Measurements from ENCODE around the gene GMDS. TPM values are rescaled to one million over a fixed set of nuclear protein-coding genes. Genes with fewer than 3 reads are reported as not detected.

Gene GMDS
- total and polyA plus RNA-seq, 2 donors = 19.9 to 28.4 TPM

DNA sequence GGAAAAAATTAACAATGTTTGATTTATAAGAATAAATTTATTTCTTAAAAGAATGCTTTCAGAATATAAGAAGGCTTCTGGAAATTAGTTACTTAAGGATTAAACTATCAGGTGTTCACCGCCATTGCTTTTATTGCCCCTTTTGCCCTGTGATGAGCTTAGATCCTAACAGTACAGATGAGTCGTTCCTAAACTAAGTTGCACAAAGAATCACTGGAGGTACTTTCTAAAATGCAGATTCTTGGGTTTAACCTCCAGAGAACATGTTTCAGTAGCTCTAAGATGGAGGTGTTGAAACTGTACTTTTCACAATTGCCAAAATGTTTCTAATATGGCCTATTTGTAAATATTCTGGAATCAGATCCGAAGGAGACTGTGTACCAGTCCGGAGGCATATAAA, 211.9 kb downstream of the GMDS start:
- WGBS = over 99% methylated on average over 4 of the region's 4 CpGs
- Histone ChIP-seq H3K4me1 (ENCODE audit: control insufficient read depth in 2 of 2, insufficient read depth in 2 of 2, low read length in 2 of 2) (peaks cover 28 to 38% of the 10 kb centered on the region in 2 donors), H3K27me3 (ENCODE audit: control insufficient read depth in 2 of 2, insufficient read depth in 1 of 2, low read length in 1 of 2) (no peaks in the 10 kb centered on the region), H3K36me3 (ENCODE audit: control insufficient read depth in 2 of 2, insufficient read depth in 2 of 2, low read length in 1 of 2) (no peaks in the 10 kb centered on the region), H3K4me3 (ENCODE audit: low read length in 2 of 2) (no peak overlapping the region), H3K27ac (ENCODE audit: low read depth in 1 of 2, low read length in 1 of 2) (no peak overlapping the region), H3K9me3 (ENCODE audit: control insufficient read depth in 2 of 2, insufficient read depth in 1 of 2, low read length in 1 of 2) (no peaks in the 10 kb centered on the region)
- no peak for DNase-seq (ENCODE audit: low read depth in 6 of 9, low spot score in 9 of 9)

DNA sequence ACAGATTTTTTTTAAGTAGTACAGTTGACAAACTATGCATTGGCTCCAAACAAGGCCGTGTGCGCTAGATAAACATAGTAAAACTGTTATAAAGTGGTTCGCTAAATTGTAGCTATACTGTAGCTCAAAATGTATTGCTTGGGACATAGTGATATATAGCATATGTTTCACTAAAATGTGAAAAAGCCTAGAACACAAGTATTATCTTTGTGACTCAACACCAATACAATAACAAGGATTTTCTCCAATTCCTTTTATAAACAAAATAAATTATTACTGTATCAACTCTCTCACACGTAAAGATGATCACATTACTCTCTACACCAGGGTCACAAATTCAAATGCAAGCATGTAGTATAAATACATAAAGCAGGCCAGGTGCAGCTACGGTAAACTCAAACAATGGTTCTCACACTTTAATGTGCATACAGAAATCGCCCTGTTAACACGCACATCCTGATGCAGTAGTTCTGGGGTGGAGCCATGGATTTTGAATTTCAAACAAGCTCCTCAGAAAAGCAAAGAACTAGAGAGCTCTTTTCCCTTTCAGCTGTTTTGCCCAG, 214.6 kb downstream of the GMDS start:
- H3K36me3 ChIP-seq (ENCODE audit: control insufficient read depth in 2 of 2, insufficient read depth in 2 of 2, low read length in 1 of 2) = no peaks in the 10 kb centered on the region
- no peak overlapping the region for H3K27ac ChIP-seq (ENCODE audit: low read depth in 1 of 2, low read length in 1 of 2)
- H3K9me3 ChIP-seq (ENCODE audit: control insufficient read depth in 2 of 2, insufficient read depth in 1 of 2, low read length in 1 of 2) = no peaks in the 10 kb centered on the region
- H3K4me1 ChIP-seq (ENCODE audit: control insufficient read depth in 2 of 2, insufficient read depth in 2 of 2, low read length in 2 of 2) = peaks cover 16 to 19% of the 10 kb centered on the region in 2 donors
- DNase-seq (ENCODE audit: low read depth in 6 of 9, low spot score in 9 of 9) = peak in 1 of 9 donors; percentile 43
- no peak overlapping the region for H3K4me3 ChIP-seq (ENCODE audit: low read length in 2 of 2)
- H3K27me3 ChIP-seq (ENCODE audit: control insufficient read depth in 2 of 2, insufficient read depth in 1 of 2, low read length in 1 of 2) = no peaks in the 10 kb centered on the region
- 76% methylated on average over 7 of the region's 7 CpGs for WGBS

DNA sequence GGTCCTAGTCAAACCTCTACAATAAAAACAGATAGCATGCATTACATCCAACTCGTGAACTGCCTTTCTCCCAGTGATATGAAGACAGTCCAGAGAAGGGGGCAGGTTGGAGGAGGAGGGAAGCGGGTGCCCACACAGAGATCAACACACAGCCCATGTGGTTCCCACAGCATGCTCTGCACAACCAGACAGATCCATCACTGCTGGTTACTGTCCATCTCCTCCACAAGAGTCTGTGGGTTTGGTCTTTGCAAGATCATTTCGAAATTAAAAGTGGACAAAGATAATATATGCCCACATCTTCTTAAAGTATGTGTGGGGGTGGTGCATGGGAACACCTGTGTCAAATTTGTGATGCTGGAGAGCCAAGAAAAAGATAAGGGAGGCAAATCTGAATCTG, 215.5 kb downstream of the GMDS start:
- no peak overlapping the region for H3K27ac ChIP-seq (ENCODE audit: low read depth in 1 of 2, low read length in 1 of 2)
- no peaks in the 10 kb centered on the region for H3K36me3 ChIP-seq (ENCODE audit: control insufficient read depth in 2 of 2, insufficient read depth in 2 of 2, low read length in 1 of 2)
- DNase-seq (ENCODE audit: low read depth in 6 of 9, low spot score in 9 of 9) = no peak
- peaks cover 16 to 19% of the 10 kb centered on the region in 2 donors for H3K4me1 ChIP-seq (ENCODE audit: control insufficient read depth in 2 of 2, insufficient read depth in 2 of 2, low read length in 2 of 2)
- WGBS = 96% methylated on average over 3 of the region's 3 CpGs
- H3K9me3 ChIP-seq (ENCODE audit: control insufficient read depth in 2 of 2, insufficient read depth in 1 of 2, low read length in 1 of 2) = no peaks in the 10 kb centered on the region
- no peaks in the 10 kb centered on the region for H3K27me3 ChIP-seq (ENCODE audit: control insufficient read depth in 2 of 2, insufficient read depth in 1 of 2, low read length in 1 of 2)
- no peak overlapping the region for H3K4me3 ChIP-seq (ENCODE audit: low read length in 2 of 2)

DNA sequence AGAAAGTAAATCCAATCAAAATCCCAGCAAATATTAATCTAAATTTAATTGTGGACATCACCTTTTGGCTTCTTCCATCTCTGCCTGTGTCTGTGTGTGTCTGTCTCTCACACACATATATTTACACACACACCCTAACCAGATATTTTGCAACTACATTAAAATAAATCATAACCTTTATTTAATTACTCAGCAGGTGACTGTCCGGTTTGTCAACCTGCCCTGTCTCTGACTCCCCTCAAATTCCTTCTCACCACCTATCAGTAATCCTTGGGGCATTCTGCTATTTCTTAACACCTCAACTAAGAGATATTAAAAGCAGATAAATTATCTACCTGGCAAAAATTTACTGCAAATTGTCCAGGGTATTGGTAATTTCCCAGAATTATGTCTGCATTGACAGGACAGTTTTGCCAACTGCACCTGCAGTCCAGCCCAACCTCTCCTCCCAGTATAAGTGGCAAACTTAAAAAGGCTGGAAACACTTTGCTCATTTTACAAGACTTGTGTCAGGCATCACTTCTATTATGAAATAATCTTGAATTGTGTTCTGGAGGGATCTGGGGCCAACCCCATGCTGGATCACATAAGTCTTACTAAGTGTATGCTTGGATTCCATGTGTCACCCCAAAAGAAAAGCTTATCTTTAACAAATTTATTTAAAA, 216.1 kb downstream of the GMDS start:
- Histone ChIP-seq H3K4me1 (ENCODE audit: control insufficient read depth in 2 of 2, insufficient read depth in 2 of 2, low read length in 2 of 2) (peaks cover 16 to 19% of the 10 kb centered on the region in 2 donors), H3K27me3 (ENCODE audit: control insufficient read depth in 2 of 2, insufficient read depth in 1 of 2, low read length in 1 of 2) (no peaks in the 10 kb centered on the region), H3K27ac (ENCODE audit: low read depth in 1 of 2, low read length in 1 of 2) (no peak overlapping the region), H3K36me3 (ENCODE audit: control insufficient read depth in 2 of 2, insufficient read depth in 2 of 2, low read length in 1 of 2) (no peaks in the 10 kb centered on the region), H3K4me3 (ENCODE audit: low read length in 2 of 2) (no peak overlapping the region), H3K9me3 (ENCODE audit: control insufficient read depth in 2 of 2, insufficient read depth in 1 of 2, low read length in 1 of 2) (no peaks in the 10 kb centered on the region)
- no peak for DNase-seq (ENCODE audit: low read depth in 6 of 9, low spot score in 9 of 9)
- 97% methylated on average over 1 of the region's 1 CpG for WGBS

DNA sequence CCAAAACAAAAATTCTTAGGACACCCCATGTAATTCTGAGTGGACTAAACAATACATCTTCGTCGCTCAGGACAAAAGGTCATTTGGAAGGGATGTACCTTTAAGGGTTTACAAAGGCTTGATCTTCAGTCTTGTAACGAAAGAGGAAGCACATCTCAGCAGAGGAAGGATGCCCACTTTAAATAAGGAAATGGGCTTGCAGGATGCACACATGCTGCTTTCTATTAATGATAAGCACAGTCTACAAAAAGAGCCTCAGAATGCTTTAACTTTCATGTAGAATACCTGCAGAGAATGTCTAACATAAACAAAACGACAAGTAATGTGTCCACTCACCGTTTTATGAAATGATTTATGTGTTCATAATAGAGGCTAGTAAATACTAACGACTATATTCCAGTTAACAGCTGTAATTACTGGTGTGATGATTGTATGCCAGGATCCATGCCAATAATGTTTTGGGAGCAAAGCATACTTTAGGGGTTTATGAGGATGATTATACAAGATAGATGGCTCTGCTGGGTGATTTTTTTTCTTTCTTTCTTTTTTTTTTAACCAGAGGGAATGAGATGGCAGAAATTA, 216.9 kb downstream of the GMDS start:
- Histone ChIP-seq H3K4me1 (ENCODE audit: control insufficient read depth in 2 of 2, insufficient read depth in 2 of 2, low read length in 2 of 2) (peaks cover 16 to 19% of the 10 kb centered on the region in 2 donors), H3K27me3 (ENCODE audit: control insufficient read depth in 2 of 2, insufficient read depth in 1 of 2, low read length in 1 of 2) (no peaks in the 10 kb centered on the region), H3K27ac (ENCODE audit: low read depth in 1 of 2, low read length in 1 of 2) (no peak overlapping the region), H3K4me3 (ENCODE audit: low read length in 2 of 2) (no peak overlapping the region), H3K9me3 (ENCODE audit: control insufficient read depth in 2 of 2, insufficient read depth in 1 of 2, low read length in 1 of 2) (no peaks in the 10 kb centered on the region), H3K36me3 (ENCODE audit: control insufficient read depth in 2 of 2, insufficient read depth in 2 of 2, low read length in 1 of 2) (no peaks in the 10 kb centered on the region)
- whole genome bisulfite sequencing = 9% methylated on average over 6 of the region's 6 CpGs
- DNase-seq (ENCODE audit: low read depth in 6 of 9, low spot score in 9 of 9) = peak in 1 of 9 donors; percentile 46

DNA sequence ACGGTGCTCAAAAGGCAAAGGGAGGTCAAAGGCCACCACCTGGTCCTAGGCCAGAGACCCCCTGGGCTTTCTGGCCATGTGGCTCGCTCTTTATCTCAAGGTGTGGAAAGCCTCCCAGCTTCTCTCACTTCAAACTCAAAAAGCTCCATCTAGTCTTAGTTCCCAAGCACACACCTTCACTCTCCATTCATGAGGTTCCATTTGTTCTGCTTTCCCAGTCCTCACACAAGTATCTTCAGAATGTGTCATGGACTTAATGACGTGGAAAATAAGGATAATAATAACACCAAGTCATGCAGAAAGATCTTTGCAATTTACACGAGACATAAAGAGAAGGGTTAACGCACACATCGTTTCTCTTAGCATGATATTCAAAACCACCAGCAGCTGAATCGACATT, 219.3 kb downstream of the GMDS start:
- Histone ChIP-seq H3K4me3 (ENCODE audit: low read length in 2 of 2) (no peak overlapping the region), H3K9me3 (ENCODE audit: control insufficient read depth in 2 of 2, insufficient read depth in 1 of 2, low read length in 1 of 2) (no peaks in the 10 kb centered on the region), H3K27ac (ENCODE audit: low read depth in 1 of 2, low read length in 1 of 2) (no peak overlapping the region), H3K4me1 (ENCODE audit: control insufficient read depth in 2 of 2, insufficient read depth in 2 of 2, low read length in 2 of 2) (peaks cover 16 to 20% of the 10 kb centered on the region in 2 donors), H3K27me3 (ENCODE audit: control insufficient read depth in 2 of 2, insufficient read depth in 1 of 2, low read length in 1 of 2) (no peaks in the 10 kb centered on the region), H3K36me3 (ENCODE audit: control insufficient read depth in 2 of 2, insufficient read depth in 2 of 2, low read length in 1 of 2) (no peaks in the 10 kb centered on the region)
- no peak for DNase-seq (ENCODE audit: low read depth in 6 of 9, low spot score in 9 of 9)
- WGBS = 94% methylated on average over 7 of the region's 7 CpGs

DNA sequence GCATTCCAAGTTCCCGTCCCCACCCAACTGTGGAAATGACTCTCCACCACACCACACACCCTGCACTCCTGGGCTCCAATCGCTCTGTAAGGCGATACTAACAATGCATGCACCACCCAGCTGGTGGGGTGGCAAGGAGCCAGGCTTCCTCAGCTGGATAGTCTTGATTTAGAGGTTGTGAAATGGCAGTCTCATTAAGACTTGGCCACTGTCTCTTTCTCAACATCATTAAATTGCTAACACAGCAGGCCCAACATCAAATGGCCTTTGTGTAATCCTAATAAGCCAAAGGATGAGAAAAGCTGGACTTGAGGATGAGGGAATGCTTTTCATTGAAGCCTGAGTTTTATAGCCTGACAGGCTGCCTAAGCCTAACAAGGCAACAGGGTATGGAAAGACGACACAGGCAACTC, 223.7 kb downstream of the GMDS start:
- Histone ChIP-seq H3K36me3 (ENCODE audit: control insufficient read depth in 2 of 2, insufficient read depth in 2 of 2, low read length in 1 of 2) (no peaks in the 10 kb centered on the region), H3K9me3 (ENCODE audit: control insufficient read depth in 2 of 2, insufficient read depth in 1 of 2, low read length in 1 of 2) (no peaks in the 10 kb centered on the region), H3K27me3 (ENCODE audit: control insufficient read depth in 2 of 2, insufficient read depth in 1 of 2, low read length in 1 of 2) (no peaks in the 10 kb centered on the region), H3K4me3 (ENCODE audit: low read length in 2 of 2) (no peak overlapping the region), H3K27ac (ENCODE audit: low read depth in 1 of 2, low read length in 1 of 2) (peak overlapping the region in 1 of 2 donors; percentile 31), H3K4me1 (ENCODE audit: control insufficient read depth in 2 of 2, insufficient read depth in 2 of 2, low read length in 2 of 2) (peaks cover 5 to 8% of the 10 kb centered on the region in 2 donors)
- 92% methylated on average over 4 of the region's 4 CpGs for WGBS
- DNase-seq (ENCODE audit: low read depth in 6 of 9, low spot score in 9 of 9) = no peak

DNA sequence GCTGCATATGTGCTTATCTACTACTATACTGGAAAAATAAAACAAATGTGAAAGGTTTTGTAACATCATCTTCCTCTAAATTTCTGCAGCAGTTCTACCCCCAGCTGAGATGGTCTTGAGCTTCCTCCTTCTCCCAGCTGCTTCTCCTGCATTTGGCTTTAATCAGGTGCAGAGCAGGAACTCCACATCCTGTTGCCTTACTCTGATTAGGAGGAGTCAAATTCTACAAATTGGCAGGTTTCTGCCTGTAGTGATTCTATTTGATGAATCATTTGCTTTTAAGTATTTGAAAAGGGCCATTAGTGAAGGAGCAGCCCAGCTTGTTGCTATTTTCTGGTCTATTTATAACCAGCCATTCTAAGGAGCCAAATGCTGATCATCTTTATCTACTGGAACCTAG, 224.5 kb downstream of the GMDS start:
- H3K27me3 ChIP-seq (ENCODE audit: control insufficient read depth in 2 of 2, insufficient read depth in 1 of 2, low read length in 1 of 2) = no peaks in the 10 kb centered on the region
- no peak overlapping the region for H3K4me3 ChIP-seq (ENCODE audit: low read length in 2 of 2)
- peaks cover 5 to 8% of the 10 kb centered on the region in 2 donors for H3K4me1 ChIP-seq (ENCODE audit: control insufficient read depth in 2 of 2, insufficient read depth in 2 of 2, low read length in 2 of 2)
- peaks cover 0 to 2% of the 10 kb centered on the region in 2 donors for H3K9me3 ChIP-seq (ENCODE audit: control insufficient read depth in 2 of 2, insufficient read depth in 1 of 2, low read length in 1 of 2)
- DNase-seq (ENCODE audit: low read depth in 6 of 9, low spot score in 9 of 9) = no peak
- no peak overlapping the region for H3K27ac ChIP-seq (ENCODE audit: low read depth in 1 of 2, low read length in 1 of 2)
- no peaks in the 10 kb centered on the region for H3K36me3 ChIP-seq (ENCODE audit: control insufficient read depth in 2 of 2, insufficient read depth in 2 of 2, low read length in 1 of 2)

DNA sequence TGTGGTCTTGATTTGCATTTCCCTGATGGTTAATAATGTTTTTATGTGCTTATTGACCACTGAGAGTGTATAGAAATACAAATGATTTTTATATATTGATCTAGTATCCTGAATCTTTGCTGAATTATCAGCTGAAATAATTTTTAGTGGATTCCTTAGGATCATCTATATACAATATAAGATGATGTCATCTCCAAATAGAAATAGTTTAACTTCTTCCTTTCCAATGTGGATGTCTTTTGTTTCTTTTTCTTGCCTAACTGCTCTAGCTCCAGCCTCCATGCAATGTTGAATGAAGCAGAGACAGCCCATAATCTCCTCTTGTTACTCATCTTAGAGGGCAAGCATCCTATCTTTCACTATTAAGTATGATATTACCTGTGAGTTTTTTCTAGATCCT, 226.4 kb downstream of the GMDS start:
- DNase-seq (ENCODE audit: low read depth in 6 of 9, low spot score in 9 of 9) = no peak
- Histone ChIP-seq H3K4me3 (ENCODE audit: low read length in 2 of 2) (no peak overlapping the region), H3K27me3 (ENCODE audit: control insufficient read depth in 2 of 2, insufficient read depth in 1 of 2, low read length in 1 of 2) (no peaks in the 10 kb centered on the region), H3K27ac (ENCODE audit: low read depth in 1 of 2, low read length in 1 of 2) (no peak overlapping the region), H3K9me3 (ENCODE audit: control insufficient read depth in 2 of 2, insufficient read depth in 1 of 2, low read length in 1 of 2) (peaks cover 0 to 3% of the 10 kb centered on the region in 2 donors), H3K36me3 (ENCODE audit: control insufficient read depth in 2 of 2, insufficient read depth in 2 of 2, low read length in 1 of 2) (no peaks in the 10 kb centered on the region), H3K4me1 (ENCODE audit: control insufficient read depth in 2 of 2, insufficient read depth in 2 of 2, low read length in 2 of 2) (peaks cover 5 to 8% of the 10 kb centered on the region in 2 donors)
